GM12892 (cell line): ENCODE measurements around the gene PRR35.
A peak's percentile ranks its signal among the peaks of the same experiment; 100 is the strongest.

ENCODE experiments used
- DNase-seq: peaks from one replicate; pipeline ENCODE4 v3.0.0; 2011; ENCODE audit not compliant: insufficient read length
- FAIRE-seq: peaks from 2 replicates; lab custom pipeline; 2011; peaks lifted over from hg19 to GRCh38; lab: Jason Lieb, UNC
- POLR2A ChIP-seq: IDR thresholded peaks from 2 replicates; pipeline ENCODE4 v1.6.1; 2011; ENCODE audit warnings: low read depth, low read length, control low read depth
- POLR2AphosphoS5 ChIP-seq: IDR thresholded peaks from 2 replicates; pipeline ENCODE4 v1.6.1; 2011; ENCODE audit warnings: low read depth, low read length, control low read depth
- TAF1 ChIP-seq: IDR thresholded peaks from 2 replicates; pipeline ENCODE4 v1.6.1; 2011; ENCODE audit warnings: low read depth, mild to moderate bottlenecking, control low read depth, low read length, borderline replicate concordance

Gene PRR35

GRCh38 chr16:561957-562938, 2.1 kb downstream of the PRR35 start:
- TF ChIP-seq POLR2A (no peak), TAF1 (no peak), POLR2AphosphoS5 (no peak)
- FAIRE-seq = no peak

GRCh38 chr16:563072-563644, 3.0 kb downstream of the PRR35 start:
- TF ChIP-seq POLR2AphosphoS5 = no peak
- TF ChIP-seq TAF1 = no peak
- TF ChIP-seq POLR2A = no peak
- FAIRE-seq (no peak), DNase-seq (no peak)

More at GRCh38 chr16:561957-562938, 2.1 kb downstream of the PRR35 start:
- DNase-seq = no peak

GRCh38 chr16:564690-565418, 4.7 kb downstream of the PRR35 start:
- TF ChIP-seq POLR2A = no peak
- no peak for TF ChIP-seq POLR2AphosphoS5
- no peak for FAIRE-seq
- no peak for DNase-seq

GRCh38 chr16:565419-566330, 5.5 kb downstream of the PRR35 start:
- DNase-seq (no peak), FAIRE-seq (no peak)
- TF ChIP-seq POLR2AphosphoS5 (no peak), TAF1 (no peak), POLR2A (no peak)

- FAIRE-seq = peak; percentile 74
- DNase-seq = peak; percentile 96
- TF ChIP-seq POLR2A = no peak
- TF ChIP-seq TAF1 = no peak
- TF ChIP-seq POLR2AphosphoS5 = no peak
Observed at GRCh38 chr16:566475-567372, 6.5 kb downstream of the PRR35 start, which contains the start of gene NHLRC4. Gene NHLRC4, plus strand, starts transcription at chr16:567005. Its CDS starts 1,043 bp downstream, at chr16:568048.

GRCh38 chr16:567373-568256, 7.4 kb downstream of the PRR35 start:
- FAIRE-seq (no peak), DNase-seq (no peak)

GRCh38 chr16:568401-569258, 8.4 kb downstream of the PRR35 start:
- no peak for FAIRE-seq
- no peak for TF ChIP-seq POLR2AphosphoS5
- TF ChIP-seq POLR2A = 0 out of 2 replicates have a peak, but pooled peaks have one; percentile 2
- DNase-seq = no peak

More at GRCh38 chr16:567373-568256, 7.4 kb downstream of the PRR35 start:
- TF ChIP-seq POLR2AphosphoS5 = no peak
- TF ChIP-seq POLR2A = no peak
- no peak for TF ChIP-seq TAF1

GRCh38 chr16:569445-570254, 9.5 kb downstream of the PRR35 start, which contains the start of gene PIGQ:
Gene PIGQ, plus strand, starts transcription at chr16:569968. Its CDS starts 4,107 bp downstream, at chr16:574075.
- TF ChIP-seq POLR2A (no peak), TAF1 (no peak), POLR2AphosphoS5 (no peak)
- peak; percentile 38 for FAIRE-seq
- DNase-seq = peak; percentile 96
